Fibroblast of lung (primary cell): ENCODE data around the gene VAPB.

Experiments used
- EZH2 ChIP-seq: IDR thresholded peaks from 2 replicates; pipeline ENCODE4 v1.5.1; 2012; ENCODE audit warnings: low read length, control low read depth, mild to moderate bottlenecking; ENCODE audit errors: missing control alignments
- TF ChIP-seq, protein P1 (sequence below), 2 donors: IDR thresholded peaks in 1 of 2; conservative IDR thresholded peaks in 1 of 2; 1 replicate in 1 of 2; 2 replicates in 1 of 2; pipeline ENCODE4 v1.5.1; 2011 to 2012; ENCODE audit warnings: low read length in 2 of 2, control low read depth in 1 of 2, inconsistent platforms in 1 of 2, low read depth in 1 of 2, mild to moderate bottlenecking in 1 of 2

DNA sequence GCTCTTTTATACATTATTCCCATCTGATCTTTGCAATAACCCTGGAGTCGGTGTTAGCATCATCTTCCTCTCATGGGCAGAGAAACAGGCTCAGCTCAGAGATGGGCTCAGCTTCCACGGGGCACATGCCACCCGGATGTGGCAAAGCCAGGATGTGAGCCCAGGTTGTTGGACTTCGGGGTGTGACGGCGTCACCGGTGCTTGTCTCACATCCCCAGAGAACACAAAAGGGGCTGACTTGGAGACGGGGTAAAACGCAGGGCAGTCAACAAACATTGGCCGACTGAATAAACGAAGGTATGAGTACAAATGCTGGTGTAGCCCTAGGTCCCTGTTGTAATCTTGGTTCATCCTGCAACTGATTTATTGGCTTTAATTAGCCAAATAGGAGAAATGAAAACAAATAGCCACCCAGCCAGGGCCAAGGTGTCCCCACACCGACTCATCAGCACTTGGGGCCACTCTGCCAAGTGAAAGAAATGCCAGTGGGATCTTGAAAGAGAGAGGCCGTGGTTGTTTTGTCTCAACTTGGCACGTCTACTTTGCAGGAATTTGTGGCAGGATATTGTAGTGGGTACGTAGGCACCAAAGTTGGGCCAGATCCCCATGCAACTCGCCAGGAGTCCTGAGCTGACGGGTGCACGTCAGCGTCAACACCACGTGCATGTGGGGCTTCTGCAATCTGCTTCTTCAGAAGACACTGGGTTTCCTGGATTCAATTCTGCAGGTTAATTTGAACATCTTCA, 83.4 kb downstream of the VAPB start:
- TF ChIP-seq, protein P1, sequence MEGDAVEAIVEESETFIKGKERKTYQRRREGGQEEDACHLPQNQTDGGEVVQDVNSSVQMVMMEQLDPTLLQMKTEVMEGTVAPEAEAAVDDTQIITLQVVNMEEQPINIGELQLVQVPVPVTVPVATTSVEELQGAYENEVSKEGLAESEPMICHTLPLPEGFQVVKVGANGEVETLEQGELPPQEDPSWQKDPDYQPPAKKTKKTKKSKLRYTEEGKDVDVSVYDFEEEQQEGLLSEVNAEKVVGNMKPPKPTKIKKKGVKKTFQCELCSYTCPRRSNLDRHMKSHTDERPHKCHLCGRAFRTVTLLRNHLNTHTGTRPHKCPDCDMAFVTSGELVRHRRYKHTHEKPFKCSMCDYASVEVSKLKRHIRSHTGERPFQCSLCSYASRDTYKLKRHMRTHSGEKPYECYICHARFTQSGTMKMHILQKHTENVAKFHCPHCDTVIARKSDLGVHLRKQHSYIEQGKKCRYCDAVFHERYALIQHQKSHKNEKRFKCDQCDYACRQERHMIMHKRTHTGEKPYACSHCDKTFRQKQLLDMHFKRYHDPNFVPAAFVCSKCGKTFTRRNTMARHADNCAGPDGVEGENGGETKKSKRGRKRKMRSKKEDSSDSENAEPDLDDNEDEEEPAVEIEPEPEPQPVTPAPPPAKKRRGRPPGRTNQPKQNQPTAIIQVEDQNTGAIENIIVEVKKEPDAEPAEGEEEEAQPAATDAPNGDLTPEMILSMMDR (conservative IDR thresholded peaks at IDR 0.05 in 1 of 2, IDR thresholded peaks at IDR 0.05 in 1 of 2; ENCODE audit: low read depth in 1 of 2, low read length in 2 of 2): no peak
- no peak for TF ChIP-seq EZH2
